Suppressor macrophage (primary cell): ENCODE measurements around the gene TLE7.
A peak's percentile ranks its signal among the peaks of the same experiment; 100 is the strongest.

Source experiments
- DNase-seq, 4 experiments: peaks; one replicate each; pipeline ENCODE4 v3.0.0-alpha.2; 2020 to 2022

The TLE7 gene

GRCh38 chr16:71412270-71413160 lies 29.3 kb downstream of the TLE7 start:
- DNase-seq: peak; percentile 77 to 88 (median 86)

GRCh38 chr16:71410146-71410545 lies 31.7 kb downstream of the TLE7 start:
- DNase-seq: no peak

GRCh38 chr16:71409011-71409775 lies 32.7 kb downstream of the TLE7 start:
- no peak for DNase-seq

GRCh38 chr16:71408536-71408935 lies 33.3 kb downstream of the TLE7 start:
- DNase-seq: no peak

- DNase-seq: no peak
These were observed 34.1 kb downstream of the TLE7 start for GRCh38 chr16:71407731-71408130.

- no peak for DNase-seq
These were observed 35.1 kb downstream of the TLE7 start for GRCh38 chr16:71406724-71407123.

GRCh38 chr16:71406316-71406715 lies 35.5 kb downstream of the TLE7 start:
- DNase-seq: no peak

- DNase-seq: no peak
These were observed 37.5 kb downstream of the TLE7 start for GRCh38 chr16:71404364-71404763.

GRCh38 chr16:71402674-71403073 lies 39.2 kb downstream of the TLE7 start:
- DNase-seq: no peak

- no peak for DNase-seq
These were observed 39.8 kb downstream of the TLE7 start for GRCh38 chr16:71402007-71402406.

- no peak for DNase-seq
These were observed 41.9 kb downstream of the TLE7 start for GRCh38 chr16:71399801-71400563.

- DNase-seq: no peak
These were observed 45.3 kb downstream of the TLE7 start for GRCh38 chr16:71396594-71396993.

GRCh38 chr16:71389330-71389729 lies 52.5 kb downstream of the TLE7 start:
- no peak for DNase-seq

GRCh38 chr16:71387045-71387871 lies 54.6 kb downstream of the TLE7 start:
- DNase-seq: peak in 3 of 4 experiments; percentile 9 to 27 (median 17)

GRCh38 chr16:71384073-71384724 lies 57.7 kb downstream of the TLE7 start:
- DNase-seq: no peak

- DNase-seq: peak in 1 of 4 experiments; percentile 2
These were observed 58.6 kb downstream of the TLE7 start for GRCh38 chr16:71383054-71383773.

GRCh38 chr16:71380831-71381230 lies 61.0 kb downstream of the TLE7 start:
- DNase-seq: no peak
